HepG2 (cell line): ENCODE measurements around the gene DPAGT1. TPM values are rescaled to one million over a fixed set of nuclear protein-coding genes. Genes with fewer than 3 reads are reported as not detected.

Experiments used
- GTF3A ChIP-seq: sonication (generic); formaldehyde crosslinking; conservative IDR thresholded peaks from 2 replicates; pipeline ENCODE4 v1.4.0; 2020; ENCODE audit warnings: mild to moderate bottlenecking, missing genetic modification reagents
- HBP1 ChIP-seq: IDR thresholded peaks from 2 replicates; pipeline ENCODE4 v1.6.1; 2016; ENCODE audit warnings: low read depth, control low read depth
- HDAC6 ChIP-seq: fragments of 200-600 bp; sonication (generic); IDR thresholded peaks from 2 replicates; pipeline ENCODE4 v1.7.0; 2017; ENCODE audit warnings: mild to moderate bottlenecking, antibody characterized with exemption, low read length, low read depth
- LCORL ChIP-seq, 2 experiments: fragments of 450-650 bp in 1 of 2; sonication (generic) in 1 of 2; formaldehyde crosslinking in 1 of 2; IDR thresholded peaks; 2 replicates each; pipeline versions ENCODE4 v1.5.0 to v1.6.1; 2017 to 2020; ENCODE audit warnings: antibody characterized with exemption in 1 of 2, missing genetic modification reagents in 1 of 2
- MYC ChIP-seq: sonication (generic); formaldehyde crosslinking; IDR thresholded peaks from 2 replicates; pipeline ENCODE4 v1.9.0; 2021; ENCODE audit warnings: missing genetic modification reagents, borderline replicate concordance
- NFE2L1 ChIP-seq: sonication (generic); formaldehyde crosslinking; IDR thresholded peaks from 2 replicates; pipeline ENCODE4 v1.4.0; 2020; ENCODE audit warnings: missing genetic modification reagents, mild to moderate bottlenecking, borderline replicate concordance
- NR1H2 ChIP-seq: sonication (generic); formaldehyde crosslinking; IDR thresholded peaks from 2 replicates; pipeline ENCODE4 v1.8.1; 2022; ENCODE audit warnings: low read depth, missing genetic modification reagents, borderline replicate concordance
- RFX1 ChIP-seq: fragments of 450-650 bp; IDR thresholded peaks from 2 replicates; pipeline ENCODE4 v1.6.1; 2017
- RORA ChIP-seq: sonication (generic); formaldehyde crosslinking; IDR thresholded peaks from 2 replicates; pipeline ENCODE4 v1.5.0; 2020; ENCODE audit warnings: mild to moderate bottlenecking, missing genetic modification reagents, moderate library complexity
- SP4 ChIP-seq: sonication (generic); formaldehyde crosslinking; IDR thresholded peaks from 2 replicates; pipeline ENCODE4 v1.8.1; 2023; ENCODE audit warnings: mild to moderate bottlenecking, missing genetic modification reagents
- TBP ChIP-seq: sonication (generic); formaldehyde crosslinking; IDR thresholded peaks from 2 replicates; pipeline ENCODE4 v1.5.0; 2020; ENCODE audit warnings: missing genetic modification reagents
- TRIM24 ChIP-seq: sonication (generic); formaldehyde crosslinking; IDR thresholded peaks from 2 replicates; pipeline ENCODE4 v1.8.0; 2022; ENCODE audit warnings: mild to moderate bottlenecking, missing genetic modification reagents
- ZFP1 ChIP-seq: IDR thresholded peaks from 2 replicates; pipeline ENCODE4 v1.6.1; 2016
- ZFP41 ChIP-seq: sonication (generic); formaldehyde crosslinking; IDR thresholded peaks from 2 replicates; pipeline ENCODE4 v1.4.0; 2020; ENCODE audit warnings: mild to moderate bottlenecking, missing genetic modification reagents, borderline replicate concordance
- ZNF251 ChIP-seq: sonication (generic); formaldehyde crosslinking; IDR thresholded peaks from 2 replicates; pipeline ENCODE4 v1.9.0; 2021; ENCODE audit warnings: mild to moderate bottlenecking, missing genetic modification reagents
- ZNF329 ChIP-seq: sonication (generic); formaldehyde crosslinking; IDR thresholded peaks from 2 replicates; pipeline ENCODE4 v1.9.0; 2021; ENCODE audit warnings: low read depth, mild to moderate bottlenecking, missing genetic modification reagents
- ZNF496 ChIP-seq: sonication (generic); formaldehyde crosslinking; IDR thresholded peaks from 2 replicates; pipeline ENCODE4 v1.8.1; 2023; ENCODE audit warnings: mild to moderate bottlenecking, moderate library complexity, missing genetic modification reagents; ENCODE audit not compliant: insufficient replicate concordance
- ZNF549 ChIP-seq: sonication (generic); formaldehyde crosslinking; IDR thresholded peaks from 2 replicates; pipeline ENCODE4 v1.5.0; 2020; ENCODE audit warnings: missing genetic modification reagents
- ZNF713 ChIP-seq: sonication (generic); formaldehyde crosslinking; IDR thresholded peaks from 2 replicates; pipeline ENCODE4 v1.4.0; 2020; ENCODE audit warnings: mild to moderate bottlenecking, missing genetic modification reagents
- ZNF772 ChIP-seq: sonication (generic); formaldehyde crosslinking; IDR thresholded peaks from 2 replicates; pipeline ENCODE4 v1.5.0; 2020; ENCODE audit warnings: mild to moderate bottlenecking, missing genetic modification reagents
- ZNF777 ChIP-seq: sonication (generic); formaldehyde crosslinking; IDR thresholded peaks from 2 replicates; pipeline ENCODE4 v1.4.0; 2020; ENCODE audit warnings: missing genetic modification reagents
- polyA plus RNA-seq, 8 experiments: library from polyadenylated mRNA; depleted of rRNA in 3 of 8; stranded (reverse) in 7 of 8; unstranded in 1 of 8; fragments of >200 nt; fragmentation: Illumina TruSeq in 4 of 8; extraction: Trizol in 4 of 8; gene quantifications; 2 replicates each; pipeline versions ENCODE4 v1.2.1 to v1.2.3, GENCODE V29; 2011 to 2016; ENCODE audit warnings: low read depth in 4 of 8, missing spikeins in 1 of 8, mixed read lengths in 1 of 8; ENCODE audit not compliant: insufficient read depth in 1 of 8
- total RNA-seq, 5 experiments: library from RNA; depleted of rRNA; stranded (reverse); fragments of >200 nt; fragmentation: Illumina TruSeq; extraction: Trizol; gene quantifications; 2 replicates each; pipeline ENCODE4 v1.2.3, GENCODE V29; 2016; ENCODE audit warnings: low read depth in 1 of 5
- TF ChIP-seq, protein P1 (sequence below): sonication (generic); formaldehyde crosslinking; conservative IDR thresholded peaks from 2 replicates; pipeline ENCODE4 v1.4.0; 2020; ENCODE audit warnings: missing genetic modification reagents
- TF ChIP-seq, protein P2 (sequence below): IDR thresholded peaks from 2 replicates; pipeline ENCODE4 v1.6.1; 2012; ENCODE audit warnings: low read length, improper control_type of control experiment

The DPAGT1 gene
- total and polyA plus RNA-seq, 2 of the 13 experiments (the other 11 are each of a cell fraction or from before 2014, with no cell fraction given), result 37.6 to 70.7 TPM

DNA sequence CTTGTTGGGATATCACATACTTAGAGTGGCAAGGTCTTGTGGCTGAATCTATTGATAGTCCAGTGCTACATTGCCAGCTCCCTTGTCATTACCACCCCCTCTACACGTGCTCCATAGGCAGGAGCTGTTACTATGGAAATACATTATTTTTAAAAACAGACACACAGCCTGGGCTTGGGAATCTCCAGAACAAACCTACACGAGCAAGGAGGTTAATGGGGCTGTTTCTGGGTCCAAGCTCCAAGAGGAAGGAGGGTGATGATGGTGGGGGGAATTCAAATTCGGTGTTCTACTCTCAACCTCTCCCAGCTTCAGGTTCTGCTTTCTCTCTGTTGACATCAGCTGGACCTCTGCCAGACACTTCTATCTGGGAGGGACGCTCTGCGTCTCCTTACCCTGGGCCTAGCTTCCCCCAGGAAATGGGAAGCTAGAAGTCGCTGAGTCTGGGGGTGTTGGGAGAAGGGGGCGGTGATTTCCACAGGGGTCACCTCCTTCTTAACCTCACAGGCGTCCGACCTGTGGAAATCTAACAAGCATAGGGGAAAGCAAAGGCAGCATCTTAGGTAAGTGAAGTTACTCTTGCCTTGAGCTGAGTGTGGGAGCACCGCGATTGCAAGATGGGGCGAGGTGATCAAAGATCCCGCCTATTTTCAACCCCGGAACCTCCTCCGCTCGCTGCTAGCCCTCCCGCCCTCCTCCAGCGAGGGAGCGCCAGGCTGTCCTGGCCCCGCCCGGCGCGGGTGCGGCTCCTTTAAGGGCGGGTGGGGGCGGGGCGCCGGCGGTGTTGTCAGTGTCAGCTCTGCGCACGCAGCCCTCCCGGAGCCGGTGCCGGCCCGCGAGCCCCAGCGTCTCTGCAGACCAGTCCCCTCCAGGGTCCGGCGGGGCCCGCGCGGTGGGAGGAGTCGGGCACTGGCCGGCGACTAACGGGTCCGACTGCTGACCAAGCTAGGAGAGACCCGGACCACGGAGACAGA is 5.2 kb upstream of the DPAGT1 start, which contains the start of gene C2CD2L (continued):
- TF ChIP-seq RFX1 (peak; percentile 17; the same call in 1 of the 2 replicates), TBP (no peak), ZNF251 (CRISPR knock-in tag) (no peak), ZNF777 (no peak), NFE2L1 (CRISPR knock-in tag) (no peak), TRIM24 (CRISPR knock-in tag) (no peak), ZNF713 (CRISPR knock-in tag) (no peak), NR1H2 (CRISPR knock-in tag) (no peak), RORA (CRISPR knock-in tag) (no peak), HDAC6 (no peak), LCORL (IDR thresholded peaks at IDR 0.05) (no peak), LCORL (CRISPR knock-in tag; IDR thresholded peaks at IDR 0.05) (no peak; the same call in 1 of the 2 replicates), SP4 (CRISPR knock-in tag) (0 out of 2 replicates have a peak, but pooled peaks have one; percentile 33), ZFP41 (CRISPR knock-in tag) (no peak), HBP1 (CRISPR knock-in tag) (0 out of 2 replicates have a peak, but pooled peaks have one; percentile 44), GTF3A (CRISPR knock-in tag) (no peak), ZNF549 (CRISPR knock-in tag) (no peak), MYC (peak; percentile 47; the same call in 1 of the 2 replicates), ZFP1 (no peak), ZNF329 (CRISPR knock-in tag) (no peak), ZNF772 (CRISPR knock-in tag) (no peak; the same call in 1 of the 2 replicates), ZNF496 (CRISPR knock-in tag) (no peak)
- TF ChIP-seq, protein P1, sequence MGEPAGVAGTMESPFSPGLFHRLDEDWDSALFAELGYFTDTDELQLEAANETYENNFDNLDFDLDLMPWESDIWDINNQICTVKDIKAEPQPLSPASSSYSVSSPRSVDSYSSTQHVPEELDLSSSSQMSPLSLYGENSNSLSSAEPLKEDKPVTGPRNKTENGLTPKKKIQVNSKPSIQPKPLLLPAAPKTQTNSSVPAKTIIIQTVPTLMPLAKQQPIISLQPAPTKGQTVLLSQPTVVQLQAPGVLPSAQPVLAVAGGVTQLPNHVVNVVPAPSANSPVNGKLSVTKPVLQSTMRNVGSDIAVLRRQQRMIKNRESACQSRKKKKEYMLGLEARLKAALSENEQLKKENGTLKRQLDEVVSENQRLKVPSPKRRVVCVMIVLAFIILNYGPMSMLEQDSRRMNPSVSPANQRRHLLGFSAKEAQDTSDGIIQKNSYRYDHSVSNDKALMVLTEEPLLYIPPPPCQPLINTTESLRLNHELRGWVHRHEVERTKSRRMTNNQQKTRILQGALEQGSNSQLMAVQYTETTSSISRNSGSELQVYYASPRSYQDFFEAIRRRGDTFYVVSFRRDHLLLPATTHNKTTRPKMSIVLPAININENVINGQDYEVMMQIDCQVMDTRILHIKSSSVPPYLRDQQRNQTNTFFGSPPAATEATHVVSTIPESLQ, result no peak
- TF ChIP-seq, protein P2, sequence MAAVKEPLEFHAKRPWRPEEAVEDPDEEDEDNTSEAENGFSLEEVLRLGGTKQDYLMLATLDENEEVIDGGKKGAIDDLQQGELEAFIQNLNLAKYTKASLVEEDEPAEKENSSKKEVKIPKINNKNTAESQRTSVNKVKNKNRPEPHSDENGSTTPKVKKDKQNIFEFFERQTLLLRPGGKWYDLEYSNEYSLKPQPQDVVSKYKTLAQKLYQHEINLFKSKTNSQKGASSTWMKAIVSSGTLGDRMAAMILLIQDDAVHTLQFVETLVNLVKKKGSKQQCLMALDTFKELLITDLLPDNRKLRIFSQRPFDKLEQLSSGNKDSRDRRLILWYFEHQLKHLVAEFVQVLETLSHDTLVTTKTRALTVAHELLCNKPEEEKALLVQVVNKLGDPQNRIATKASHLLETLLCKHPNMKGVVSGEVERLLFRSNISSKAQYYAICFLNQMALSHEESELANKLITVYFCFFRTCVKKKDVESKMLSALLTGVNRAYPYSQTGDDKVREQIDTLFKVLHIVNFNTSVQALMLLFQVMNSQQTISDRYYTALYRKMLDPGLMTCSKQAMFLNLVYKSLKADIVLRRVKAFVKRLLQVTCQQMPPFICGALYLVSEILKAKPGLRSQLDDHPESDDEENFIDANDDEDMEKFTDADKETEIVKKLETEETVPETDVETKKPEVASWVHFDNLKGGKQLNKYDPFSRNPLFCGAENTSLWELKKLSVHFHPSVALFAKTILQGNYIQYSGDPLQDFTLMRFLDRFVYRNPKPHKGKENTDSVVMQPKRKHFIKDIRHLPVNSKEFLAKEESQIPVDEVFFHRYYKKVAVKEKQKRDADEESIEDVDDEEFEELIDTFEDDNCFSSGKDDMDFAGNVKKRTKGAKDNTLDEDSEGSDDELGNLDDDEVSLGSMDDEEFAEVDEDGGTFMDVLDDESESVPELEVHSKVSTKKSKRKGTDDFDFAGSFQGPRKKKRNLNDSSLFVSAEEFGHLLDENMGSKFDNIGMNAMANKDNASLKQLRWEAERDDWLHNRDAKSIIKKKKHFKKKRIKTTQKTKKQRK, result no peak
